HG03457 (cell line): ENCODE measurements around the gene ZFP92.

Source experiments
- ATAC-seq: cut with Tn5 transposase; IDR thresholded peaks from one replicate; pipeline ENCODE4 v1.9.1; 2021; ENCODE audit warnings: moderate number of reproducible peaks; ENCODE audit not compliant: unreplicated experiment

The ZFP92 gene

GRCh38 chrX:153406903-153407302 lies 4.4 kb upstream of the ZFP92 start:
- ATAC-seq: no peak

DNA sequence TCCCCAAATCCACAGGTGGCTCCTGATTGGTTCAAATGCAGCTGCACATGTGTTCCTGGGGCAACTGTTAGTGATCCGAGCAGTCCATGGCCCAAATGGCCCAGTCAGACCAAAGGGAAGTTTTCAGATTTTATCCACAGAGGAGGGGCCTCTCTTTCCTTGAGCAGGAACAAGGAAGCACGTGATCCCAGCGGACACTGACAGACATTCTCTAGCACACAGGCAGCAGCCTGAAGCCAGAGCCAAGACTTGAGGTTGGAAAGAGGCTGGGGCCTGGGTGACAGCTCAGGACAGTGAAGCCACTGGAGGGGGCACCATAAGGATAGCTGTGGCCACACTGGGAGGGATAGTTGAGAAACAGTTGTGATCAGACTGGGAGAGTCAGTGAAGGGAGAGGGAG lies 3.5 kb upstream of the ZFP92 start:
- no peak for ATAC-seq

GRCh38 chrX:153408221-153408721 lies 3.0 kb upstream of the ZFP92 start:
- ATAC-seq: no peak

DNA sequence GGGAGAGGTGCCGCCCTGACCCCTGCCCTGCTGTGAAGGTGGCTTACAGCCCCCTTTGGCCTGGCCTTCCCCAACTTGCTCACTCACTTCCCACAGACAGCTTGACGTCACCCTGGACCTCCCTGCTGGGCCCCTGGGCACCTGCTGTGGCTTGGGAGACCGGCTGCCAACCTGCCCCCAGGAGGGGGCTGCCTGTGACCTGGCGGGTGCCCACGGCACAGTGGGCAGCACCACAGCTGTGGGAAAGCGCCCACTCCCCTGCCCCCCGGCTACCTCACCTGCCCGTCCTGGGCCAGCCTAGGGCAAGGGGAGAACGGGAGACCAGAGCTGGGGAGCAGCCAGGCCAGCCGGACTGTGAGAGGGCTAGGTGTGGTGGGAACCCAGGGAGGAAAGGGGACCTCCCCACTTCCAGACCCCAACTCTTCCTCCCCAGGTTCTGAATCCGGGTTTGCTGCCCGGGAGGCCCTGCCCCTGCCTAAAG lies 2.4 kb upstream of the ZFP92 start:
- no peak for ATAC-seq

DNA sequence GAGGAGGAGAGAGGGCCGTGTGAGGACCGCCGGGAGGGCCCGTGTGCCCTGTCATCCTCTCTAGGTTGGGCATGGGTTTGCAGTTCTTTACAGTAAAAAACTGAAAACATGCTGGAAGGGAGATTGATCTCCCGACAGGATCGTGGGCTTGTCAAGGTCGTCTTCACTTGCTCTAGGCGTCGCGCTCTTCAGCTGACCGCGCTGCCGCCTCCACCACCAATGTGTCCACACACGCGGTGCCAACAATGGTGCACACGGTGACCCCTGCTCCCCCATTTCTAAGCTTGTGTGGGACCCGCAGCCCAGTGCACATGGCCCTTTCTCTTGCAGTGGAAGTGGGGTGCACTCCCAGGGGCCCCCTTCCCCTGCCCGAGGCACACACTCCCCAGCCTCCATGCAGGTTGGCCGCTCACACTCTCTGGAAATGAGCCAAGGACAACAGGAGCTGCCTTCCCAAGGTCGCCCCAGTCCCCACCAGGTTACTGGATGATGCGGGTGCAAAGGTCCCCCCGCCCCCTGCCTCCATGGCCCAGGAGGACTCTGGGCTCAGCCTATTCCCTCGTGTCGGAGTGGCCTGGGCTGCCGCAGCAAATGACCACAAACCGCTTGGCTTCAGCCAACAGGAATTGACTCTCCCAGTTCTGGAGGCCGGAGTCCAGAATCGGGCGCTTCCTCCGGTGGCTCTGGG lies 1.7 kb upstream of the ZFP92 start:
- no peak for ATAC-seq

DNA sequence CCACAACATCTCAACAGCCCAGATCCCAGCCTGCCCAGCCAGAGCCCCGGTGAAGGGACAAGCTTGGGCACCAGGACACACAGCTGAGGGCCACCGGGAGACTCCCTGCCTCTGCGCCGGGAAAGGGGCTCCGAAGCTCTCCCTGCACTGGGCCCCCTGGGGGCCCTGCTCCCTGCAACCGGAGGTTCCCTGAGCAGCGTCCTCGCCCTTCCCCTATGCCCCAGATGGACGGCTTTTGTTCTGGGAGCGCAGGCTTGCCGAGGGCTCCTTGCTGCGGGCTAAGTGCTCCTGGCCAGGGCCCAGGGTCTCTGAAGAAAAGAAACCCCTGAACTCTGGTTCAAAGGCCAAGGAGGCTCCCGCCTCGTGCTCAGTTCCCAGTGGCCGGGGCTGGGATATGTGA lies 899 bp upstream of the ZFP92 start:
- ATAC-seq: no peak

GRCh38 chrX:153410888-153411254 lies 401 bp upstream of the ZFP92 start:
- ATAC-seq: no peak

DNA sequence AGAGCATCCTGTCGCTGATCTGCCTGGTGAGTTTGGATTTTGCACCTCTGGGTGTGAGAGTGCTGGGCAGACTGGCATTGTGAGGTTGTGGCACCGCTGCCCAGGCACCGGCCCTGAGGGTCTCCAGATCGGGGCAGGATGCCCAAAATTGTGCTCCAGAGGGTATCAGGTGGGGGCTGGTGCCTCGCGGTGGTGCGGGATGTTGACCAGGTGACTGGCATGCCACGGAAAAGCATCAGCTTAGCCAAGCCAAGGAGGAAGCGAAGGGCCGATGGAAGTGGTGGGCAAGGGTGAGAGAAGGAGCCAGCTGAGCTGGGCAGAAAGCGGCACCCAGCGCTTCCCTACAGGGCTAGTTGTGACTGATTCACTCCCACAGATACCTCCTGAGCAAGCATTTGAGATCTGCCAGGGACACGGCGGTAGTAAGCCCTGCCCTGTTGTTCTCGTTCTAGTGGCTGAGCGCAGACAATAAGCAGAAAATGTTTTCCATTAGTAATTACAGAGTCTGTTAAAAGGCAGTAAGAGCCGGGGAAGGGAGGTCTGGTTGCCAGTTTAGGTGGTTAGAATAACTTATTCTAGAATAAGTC lies 809 bp downstream of the ZFP92 start:
- no peak for ATAC-seq

DNA sequence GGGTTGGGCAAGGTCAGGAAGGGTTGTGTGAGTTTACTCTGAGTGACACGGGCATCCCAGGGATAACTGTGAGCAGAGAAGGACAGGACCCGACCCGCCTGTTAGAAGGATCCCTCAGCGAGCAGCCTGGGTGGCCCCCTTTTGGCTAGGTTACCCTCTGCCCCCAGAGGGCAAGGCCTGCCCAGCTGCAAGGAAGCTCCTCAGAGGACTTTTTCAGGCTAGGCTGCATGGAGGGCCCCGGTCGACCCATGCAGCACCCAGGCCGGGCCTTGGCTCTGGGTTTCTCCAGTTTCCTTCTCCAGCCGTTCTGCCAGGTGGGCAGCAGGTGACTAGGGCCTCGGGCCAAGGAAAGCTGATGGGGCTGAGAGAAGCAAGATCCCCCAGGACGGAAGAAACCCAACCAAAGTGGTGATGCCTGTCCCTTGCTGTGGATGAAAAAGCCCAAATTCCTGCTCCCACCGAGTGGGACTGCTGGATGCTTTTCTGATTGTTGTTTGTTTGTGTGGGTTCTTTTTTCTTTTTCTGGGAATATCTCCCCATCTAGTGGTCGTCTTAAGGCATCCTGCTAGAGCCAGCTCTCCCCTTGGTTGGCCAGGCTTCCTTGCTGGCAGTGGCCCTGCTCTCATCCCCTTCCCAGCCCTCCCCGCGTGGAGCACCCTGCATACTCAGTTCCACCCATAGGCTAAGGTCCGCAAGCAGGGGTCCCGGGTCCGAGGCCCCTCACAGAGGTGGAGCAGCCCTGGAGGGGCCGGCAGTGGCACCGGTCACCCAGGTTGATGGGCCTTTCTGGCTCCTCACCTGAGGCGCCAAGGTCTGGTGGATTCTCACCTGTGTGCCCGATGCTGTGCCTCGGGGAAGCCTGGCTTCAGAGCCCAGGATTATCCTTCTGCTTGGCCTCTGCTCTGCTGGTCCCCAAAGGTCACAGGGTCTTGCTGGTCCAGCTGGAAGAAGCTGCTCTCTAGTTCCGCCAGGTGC lies 1.8 kb downstream of the ZFP92 start:
- no peak for ATAC-seq

GRCh38 chrX:153413731-153414130 lies 2.5 kb downstream of the ZFP92 start:
- no peak for ATAC-seq

DNA sequence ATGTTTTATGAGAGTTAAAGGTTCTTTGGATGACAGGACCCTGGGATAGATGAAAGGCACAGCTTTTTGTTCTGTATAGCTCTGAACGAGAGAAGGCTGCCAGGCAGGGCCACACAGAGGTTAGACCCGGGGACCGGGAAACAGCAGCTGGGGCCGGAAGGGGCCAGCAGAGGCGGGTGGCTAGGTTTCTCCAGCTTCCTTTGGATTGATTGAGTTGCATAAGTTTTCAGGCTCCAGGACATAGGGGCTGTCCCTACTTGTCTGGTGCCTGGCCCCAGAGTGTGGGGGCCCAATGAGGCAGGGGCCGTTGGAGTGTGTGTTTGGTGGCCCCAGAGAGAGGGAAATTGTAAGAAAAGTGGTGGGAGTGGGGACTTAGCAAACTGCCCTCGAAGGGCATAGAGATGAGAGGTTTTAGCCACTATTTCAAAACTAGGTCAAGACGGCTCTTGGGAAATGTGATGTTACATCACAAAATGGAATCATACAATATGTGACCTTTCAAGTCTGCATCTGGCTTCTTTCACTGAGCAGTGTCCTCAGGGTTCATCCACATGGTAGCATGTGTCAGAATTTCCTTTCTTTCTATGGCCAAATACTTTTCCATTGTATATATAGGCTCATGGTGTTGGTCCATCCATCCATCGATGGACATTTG lies 3.7 kb downstream of the ZFP92 start:
- no peak for ATAC-seq

GRCh38 chrX:153416781-153417450 lies 5.6 kb downstream of the ZFP92 start:
- no peak for ATAC-seq

GRCh38 chrX:153417637-153418036 lies 6.4 kb downstream of the ZFP92 start:
- no peak for ATAC-seq

- ATAC-seq: no peak
Measured at GRCh38 chrX:153420851-153421599, 9.8 kb downstream of the ZFP92 start.

- no peak for ATAC-seq
Measured at GRCh38 chrX:153421856-153422255, 10.6 kb downstream of the ZFP92 start.

GRCh38 chrX:153423652-153424051 lies 12.4 kb downstream of the ZFP92 start:
- ATAC-seq: no peak

GRCh38 chrX:153426204-153426603 lies 14.9 kb downstream of the ZFP92 start:
- no peak for ATAC-seq

DNA sequence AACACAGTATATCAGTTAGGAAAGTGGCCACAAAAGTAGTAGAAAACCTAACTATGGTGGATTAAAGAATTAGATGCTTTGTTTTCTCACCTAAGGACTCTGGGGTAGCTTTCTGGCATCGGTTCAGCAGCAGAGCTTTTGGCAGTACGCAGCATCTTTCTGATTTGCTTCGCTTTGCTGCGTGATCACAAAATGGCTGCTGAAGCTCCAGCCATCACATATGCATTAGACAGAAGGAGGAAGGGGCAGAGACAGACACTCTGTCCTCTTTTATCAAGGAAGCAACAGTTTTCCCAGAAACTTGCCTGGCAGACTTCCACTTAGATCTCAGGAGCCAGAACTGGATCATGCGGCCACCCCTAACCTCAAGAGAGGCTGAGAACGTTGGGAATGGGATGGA lies 19.5 kb downstream of the ZFP92 start:
- no peak for ATAC-seq

- ATAC-seq: no peak
Measured at GRCh38 chrX:153433161-153433680, 21.9 kb downstream of the ZFP92 start.
